Heart right ventricle (tissue), 16 donors: Measurements from ENCODE around the gene BRMS1L. TPM values are rescaled to one million over a fixed set of nuclear protein-coding genes. Genes with fewer than 3 reads are reported as not detected.

ENCODE experiments used
- ATAC-seq, 8 donors: fragments of 200-7000 bp; cut with Tn5 transposase; one replicate each; pipeline ENCODE4 v1.9.1; 2020; ENCODE audit warnings: mild to moderate bottlenecking in 8 of 8, moderate library complexity in 8 of 8, moderate number of reproducible peaks in 1 of 8
- DNase-seq, 2 donors: peaks; one replicate each; pipeline ENCODE4 v3.0.0-alpha.2; 2020
- H3K27ac ChIP-seq, 10 donors: fragments of 200-600 bp; sonication (generic) in 2 of 10; one replicate each; pipeline versions ENCODE4 v1.5.0 to v1.8.0; 2020 to 2022; ENCODE audit warnings: mild to moderate bottlenecking in 3 of 10
- H3K27me3 ChIP-seq, 7 donors: fragments of 200-600 bp; one replicate each; pipeline ENCODE4 v1.8.0; 2021 to 2022; ENCODE audit warnings: mild to moderate bottlenecking in 2 of 7
- H3K36me3 ChIP-seq, 9 donors: fragments of 200-600 bp; sonication (generic) in 1 of 9; one replicate each; pipeline versions ENCODE4 v1.5.0 to v1.8.0; 2020 to 2022; ENCODE audit warnings: mild to moderate bottlenecking in 2 of 9
- H3K4me1 ChIP-seq, 9 donors: fragments of 200-600 bp; sonication (generic) in 1 of 9; one replicate each; pipeline versions ENCODE4 v1.5.0 to v1.8.0; 2020 to 2022; ENCODE audit warnings: mild to moderate bottlenecking in 4 of 9
- H3K4me3 ChIP-seq, 10 donors: fragments of 200-600 bp; sonication (generic) in 2 of 10; one replicate each; pipeline versions ENCODE4 v1.5.0 to v1.8.0; 2020 to 2022; ENCODE audit warnings: mild to moderate bottlenecking in 7 of 10, moderate library complexity in 2 of 10
- H3K9me3 ChIP-seq, 11 donors: fragments of 200-600 bp in 10 of 11; sonication (generic) in 2 of 11; one replicate each; pipeline versions ENCODE4 v1.5.0 to v1.8.0; 2013 to 2022; ENCODE audit warnings: mild to moderate bottlenecking in 2 of 11, control low read depth in 1 of 11, moderate library complexity in 1 of 11
- WGBS, 2 donors: extraction: QIAGEN DNeasy Blood & Tissue Kit; methylation state at CpG; one replicate each; pipeline ENCODE4 v1.1.7; 2013; ENCODE audit warnings: inconsistent platforms in 1 of 2; 5-methylcytosine and 5-hydroxymethylcytosine counted together
- intact Hi-C, 10 donors: fragments of 100-400 bp; cut with DNase I; formaldehyde crosslinking; loops; one replicate each; pipeline versions ENCODE4 v1.11.1 to v1.14.2; 2022
- polyA plus RNA-seq, 2 donors: library from polyadenylated mRNA; stranded (reverse); fragments of 200-250 nt; gene quantifications; one replicate each; pipeline ENCODE4 v1.2.3, GENCODE V29; 2013
- total RNA-seq, 10 donors: library from RNA; stranded (reverse); fragmentation: NEBNext Ultra II Directional in 3 of 10; extraction: Animal tissue kit (Norgen Biotek cat#: 25700) in 3 of 10; gene quantifications; one replicate each; pipeline versions ENCODE4 v1.2.1 to v1.2.4, GENCODE V29; 2021 to 2023
- TF ChIP-seq, protein P1 (sequence below), 9 donors: fragments of 200-600 bp; sonication (generic) in 2 of 9; IDR thresholded peaks; one replicate each; pipeline versions ENCODE4 v1.5.0 to v1.8.0; 2021 to 2022; ENCODE audit warnings: antibody characterized with exemption in 9 of 9, mild to moderate bottlenecking in 5 of 9, moderate library complexity in 1 of 9
- donor health status: Arrhythmogenic right ventricular cardiomyopathy.
- donor health status: ischemic (EF 13 %, LVEDD 7.1; RV severe dilation, severe dysfunction).
- donor health status: healthy with polysubstance abuse.
- donor health status: DM: no; HTN: yes; CAD: no.
- donor health status: DM: no; HTN: no; CAD: no.
- donor health status: ischemic (EF 25% LVEDD 6.9; RV normal size, moderate dysfunction).
- donor health status: ischemic (EF 25% LVEDD 5.7; RV mildly dilated, moderate dysfunction).
- donor health status: healthy.
- donor health status: DM: yes; HTN: yes; CAD: no.
- donor health status: Ischemic cardiomyopathy.
- donor health status: ischemic (EF 35%, LVEDD 5.7; RV mildly dilated, moderate dysfunction).
- donor health status: nonischemic (EF 11% LVEDD 7.7; RV severe dilation, severe dysfunction).
- donor health status: DM: yes; HTN: yes; CAD: no.
- donor health status: PGD.
- donor health status: ischemic (EF 29% LVEDD 5.4; RV normal size, mild dysfunction).
- donor health status: nonischemic (EF 23%, LVEDD 6.1; RV moderate dilation, normal function).

Gene BRMS1L
- total and polyA plus RNA-seq, 12 donors, result 2.9 to 14.0 (median 11.3) TPM

DNA sequence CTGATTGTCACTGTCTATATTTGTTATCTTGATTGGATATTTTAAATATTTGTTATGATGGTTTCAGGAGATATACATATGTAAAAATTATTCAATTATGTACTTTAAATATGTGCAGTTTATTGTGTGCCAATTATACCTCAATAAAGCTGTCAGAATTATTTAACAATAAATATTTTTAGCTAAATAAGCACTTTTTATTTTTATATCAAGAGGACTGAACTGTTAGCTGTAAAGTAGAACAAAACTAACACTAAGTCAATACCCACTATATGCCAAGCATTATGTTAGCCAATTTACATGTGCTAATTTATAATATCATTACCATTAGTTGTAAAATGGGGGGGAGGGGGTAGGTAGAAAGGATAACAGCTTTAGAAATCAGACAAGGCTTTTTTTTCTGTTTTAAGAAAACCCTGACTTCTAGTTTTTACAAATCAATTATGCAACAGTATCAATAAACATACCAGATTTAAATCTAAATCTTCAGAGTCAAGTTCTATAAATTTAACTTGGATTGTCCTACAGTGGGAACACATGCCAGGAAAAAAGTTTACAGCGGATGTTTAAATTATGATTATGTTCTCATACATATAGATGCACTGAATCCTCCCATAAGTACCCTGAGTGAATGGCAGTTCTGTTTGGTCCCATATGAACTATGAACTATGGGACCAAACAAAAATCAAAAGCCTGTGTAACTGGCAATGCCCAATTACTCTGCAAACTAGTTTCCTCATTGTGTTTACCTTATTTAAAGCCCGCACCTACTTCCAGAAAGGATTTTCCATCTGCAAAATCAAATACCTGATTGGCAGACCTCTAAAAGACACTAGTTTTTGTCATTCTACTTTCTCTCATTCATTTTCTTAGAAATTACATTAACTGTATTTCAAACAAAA lies 19.9 kb upstream of the BRMS1L start:
- TF ChIP-seq, protein P1, sequence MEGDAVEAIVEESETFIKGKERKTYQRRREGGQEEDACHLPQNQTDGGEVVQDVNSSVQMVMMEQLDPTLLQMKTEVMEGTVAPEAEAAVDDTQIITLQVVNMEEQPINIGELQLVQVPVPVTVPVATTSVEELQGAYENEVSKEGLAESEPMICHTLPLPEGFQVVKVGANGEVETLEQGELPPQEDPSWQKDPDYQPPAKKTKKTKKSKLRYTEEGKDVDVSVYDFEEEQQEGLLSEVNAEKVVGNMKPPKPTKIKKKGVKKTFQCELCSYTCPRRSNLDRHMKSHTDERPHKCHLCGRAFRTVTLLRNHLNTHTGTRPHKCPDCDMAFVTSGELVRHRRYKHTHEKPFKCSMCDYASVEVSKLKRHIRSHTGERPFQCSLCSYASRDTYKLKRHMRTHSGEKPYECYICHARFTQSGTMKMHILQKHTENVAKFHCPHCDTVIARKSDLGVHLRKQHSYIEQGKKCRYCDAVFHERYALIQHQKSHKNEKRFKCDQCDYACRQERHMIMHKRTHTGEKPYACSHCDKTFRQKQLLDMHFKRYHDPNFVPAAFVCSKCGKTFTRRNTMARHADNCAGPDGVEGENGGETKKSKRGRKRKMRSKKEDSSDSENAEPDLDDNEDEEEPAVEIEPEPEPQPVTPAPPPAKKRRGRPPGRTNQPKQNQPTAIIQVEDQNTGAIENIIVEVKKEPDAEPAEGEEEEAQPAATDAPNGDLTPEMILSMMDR (IDR thresholded peaks at IDR 0.05), result no peak
- ATAC-seq, result no peak
- Histone ChIP-seq H3K36me3 (peaks cover 0 to 4% (median 0%) of the 10 kb centered on the region in 9 donors), H3K9me3 (no peaks in the 10 kb centered on the region), H3K27me3 (no peaks in the 10 kb centered on the region), H3K4me3 (peak overlapping the region in 1 of 10 donors; percentile 75), H3K4me1 (peaks cover 0 to 38% (median 31%) of the 10 kb centered on the region in 9 donors), H3K27ac (no peak overlapping the region)
- DNase-seq, result no peak
- 92% methylated on average over 2 of the region's 2 CpGs for WGBS, 2 donors
- intact Hi-C loops, result no loop called here

DNA sequence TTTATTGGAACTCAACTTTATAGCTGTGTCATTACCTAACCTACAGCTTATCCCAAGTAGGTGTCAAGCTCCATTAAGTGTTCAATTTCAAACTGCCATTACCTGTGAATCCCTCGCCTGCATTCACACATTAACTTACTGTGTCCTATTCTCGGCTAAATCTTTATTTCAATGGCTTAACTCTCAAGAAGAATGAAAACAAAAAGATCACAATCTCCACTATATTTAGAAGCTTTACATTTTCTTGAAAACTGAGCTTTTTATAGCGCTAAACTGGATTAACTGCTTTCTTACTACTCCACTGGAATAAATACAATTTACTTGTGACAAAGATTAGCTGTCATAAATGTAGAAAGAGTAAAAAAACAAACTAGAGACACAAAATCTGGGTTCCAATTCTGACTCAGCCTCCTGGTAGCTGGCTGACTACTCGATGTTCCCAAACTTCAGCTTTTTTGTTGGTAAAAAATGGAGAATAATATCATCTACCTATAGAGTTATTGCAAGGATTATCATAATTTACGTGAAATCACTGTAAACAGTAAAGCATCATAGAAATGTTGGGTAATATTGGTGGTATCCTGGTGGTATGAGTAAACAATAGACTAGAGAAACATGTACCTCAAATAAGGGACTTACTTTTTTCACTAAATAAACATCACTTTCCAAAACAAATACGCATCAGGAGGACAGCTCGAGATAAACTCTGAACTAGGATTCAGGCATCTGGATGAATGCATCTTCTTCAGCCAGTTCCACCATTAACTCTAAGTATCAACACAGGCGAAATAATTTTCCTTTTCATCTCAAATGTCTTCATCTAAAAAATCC lies 18.8 kb upstream of the BRMS1L start:
- Histone ChIP-seq H3K9me3 (no peaks in the 10 kb centered on the region), H3K4me3 (peak overlapping the region in 9 of 10 donors; percentile 60 to 92 (median 78)), H3K36me3 (peaks cover 0 to 4% (median 0%) of the 10 kb centered on the region in 9 donors), H3K27ac (no peak overlapping the region), H3K4me1 (peaks cover 0 to 38% (median 29%) of the 10 kb centered on the region in 9 donors), H3K27me3 (no peaks in the 10 kb centered on the region)
- no peak for ATAC-seq
- intact Hi-C loops, result no loop called here
- WGBS, 2 donors, result 71 to 73% methylated on average over 8 of the region's 8 CpGs
- TF ChIP-seq, protein P1 (IDR thresholded peaks at IDR 0.05), result no peak
- no peak for DNase-seq

DNA sequence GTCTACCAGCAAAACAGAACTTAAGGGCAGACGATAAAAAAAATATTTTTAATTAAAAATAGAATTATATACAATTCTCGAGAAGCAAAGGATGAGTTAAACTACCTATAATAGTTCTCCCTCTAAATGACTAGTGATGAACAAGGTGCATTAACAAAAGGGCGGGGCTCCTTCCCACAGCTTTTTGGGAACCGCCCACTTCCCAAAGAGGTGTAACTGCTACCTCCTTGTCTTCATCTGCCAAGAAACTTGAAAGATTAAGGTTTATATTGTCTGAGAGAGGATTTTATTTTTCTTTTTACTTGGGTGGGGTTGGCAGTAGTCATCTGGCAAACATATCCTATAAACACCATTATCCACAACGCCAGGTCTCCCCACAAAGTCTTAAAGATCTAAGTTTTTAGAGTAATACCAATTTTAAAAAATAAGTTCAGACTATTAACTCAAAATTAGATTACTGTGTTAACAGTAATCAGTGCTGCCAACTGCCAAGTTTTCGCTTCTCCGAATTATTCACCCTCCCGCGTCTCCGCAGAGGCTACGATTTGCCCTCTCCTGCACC lies 18.0 kb upstream of the BRMS1L start:
- intact Hi-C loops, result loop anchor here in 1 of 10 donors (2.0 kb wide), 1 partner anchor 19 kb away; the partner anchor contains the start of gene BRMS1L
- peaks cover 0 to 4% (median 0%) of the 10 kb centered on the region in 9 donors for H3K36me3 ChIP-seq
- no peaks in the 10 kb centered on the region for H3K27me3 ChIP-seq
- ATAC-seq, result peak in 3 of 8 donors; percentile 15 to 29 (median 29)
- H3K27ac ChIP-seq, result peak overlapping the region; percentile 79 to 95 (median 92)
- H3K4me3 ChIP-seq, result peak overlapping the region; percentile 60 to 92 (median 78)
- H3K4me1 ChIP-seq, result peaks cover 0 to 34% (median 26%) of the 10 kb centered on the region in 9 donors
- TF ChIP-seq, protein P1 (IDR thresholded peaks at IDR 0.05), result no peak
- DNase-seq, result no peak
- H3K9me3 ChIP-seq, result no peaks in the 10 kb centered on the region
- WGBS, 2 donors, result 1 to 3% methylated on average over 11 of the region's 11 CpGs
